Liver (tissue), 9 donors: ENCODE measurements around the gene DOCK10. TPM values are rescaled to one million over a fixed set of nuclear protein-coding genes. Genes with fewer than 3 reads are reported as not detected.

Experiments used
- DNase-seq: peaks from one replicate; pipeline ENCODE4 v3.0.0-alpha.2; 2017; ENCODE audit warnings: low spot score
- H3K27ac ChIP-seq, 2 donors: one replicate each; pipeline ENCODE4 v1.7.0; 2013; ENCODE audit warnings: inconsistent platforms in 2 of 2, low read length in 2 of 2, control low read depth in 1 of 2, low read depth in 1 of 2, mild to moderate bottlenecking in 1 of 2
- H3K27me3 ChIP-seq, 4 donors: one replicate each; pipeline versions ENCODE4 v1.6.1 to v1.7.0; 2013; ENCODE audit warnings: low read length in 3 of 4, inconsistent platforms in 1 of 4, mild to moderate bottlenecking in 1 of 4, moderate library complexity in 1 of 4; ENCODE audit not compliant: control insufficient read depth in 4 of 4, insufficient read depth in 4 of 4
- H3K36me3 ChIP-seq, 4 donors: one replicate each; pipeline versions ENCODE4 v1.6.1 to v1.7.0; 2013; ENCODE audit warnings: low read length in 3 of 4, mild to moderate bottlenecking in 3 of 4, low read depth in 1 of 4, moderate library complexity in 1 of 4; ENCODE audit not compliant: control insufficient read depth in 4 of 4, insufficient read depth in 3 of 4
- H3K4me1 ChIP-seq, 4 donors: one replicate each; pipeline versions ENCODE4 v1.6.1 to v1.7.0; 2013; ENCODE audit warnings: low read length in 3 of 4, mild to moderate bottlenecking in 3 of 4, moderate library complexity in 1 of 4; ENCODE audit not compliant: control insufficient read depth in 4 of 4, insufficient read depth in 4 of 4
- H3K4me3 ChIP-seq, 3 donors: one replicate each; pipeline versions ENCODE4 v1.6.1 to v1.7.0; 2013; ENCODE audit warnings: low read length in 3 of 3, control low read depth in 1 of 3, low read depth in 1 of 3, mild to moderate bottlenecking in 1 of 3
- H3K9ac ChIP-seq, 2 donors: one replicate each; pipeline ENCODE4 v1.7.0; 2013; ENCODE audit warnings: low read length in 2 of 2, mild to moderate bottlenecking in 2 of 2, moderate library complexity in 2 of 2, control low read depth in 1 of 2, low read depth in 1 of 2
- H3K9me3 ChIP-seq, 4 donors: one replicate each; pipeline versions ENCODE4 v1.6.1 to v1.7.0; 2013; ENCODE audit warnings: low read length in 3 of 4; ENCODE audit not compliant: control insufficient read depth in 4 of 4
- EGR1 ChIP-seq, 2 donors: IDR thresholded peaks; 2 replicates each; pipeline ENCODE4 v1.6.1; 2016 to 2018; ENCODE audit warnings: antibody characterized with exemption in 2 of 2, low read depth in 2 of 2
- FOXA1 ChIP-seq: IDR thresholded peaks from 2 replicates; pipeline ENCODE4 v1.6.1; 2016; ENCODE audit warnings: antibody characterized with exemption
- FOXA2 ChIP-seq: IDR thresholded peaks from 2 replicates; pipeline ENCODE4 v1.6.1; 2016; ENCODE audit warnings: antibody characterized with exemption
- GABPA ChIP-seq, 2 donors: IDR thresholded peaks in 1 of 2; conservative IDR thresholded peaks in 1 of 2; 2 replicates each; pipeline ENCODE4 v1.6.1; 2016; ENCODE audit warnings: antibody characterized with exemption in 2 of 2, mild to moderate bottlenecking in 1 of 2, moderate library complexity in 1 of 2
- HNF4A ChIP-seq, 2 donors: conservative IDR thresholded peaks; 2 replicates each; pipeline ENCODE4 v1.6.1; 2016; ENCODE audit warnings: antibody characterized with exemption in 2 of 2, mild to moderate bottlenecking in 2 of 2
- HNF4G ChIP-seq: IDR thresholded peaks from 2 replicates; pipeline ENCODE4 v1.6.1; 2016; ENCODE audit warnings: antibody characterized with exemption
- JUND ChIP-seq, 2 donors: IDR thresholded peaks; 2 replicates each; pipeline ENCODE4 v1.6.1; 2016; ENCODE audit warnings: antibody characterized with exemption in 2 of 2
- NR2F2 ChIP-seq: IDR thresholded peaks from 2 replicates; pipeline ENCODE4 v1.6.1; 2016; ENCODE audit warnings: antibody characterized with exemption
- RAD21 ChIP-seq, 2 donors: IDR thresholded peaks; 2 replicates each; pipeline ENCODE4 v1.6.1; 2016; ENCODE audit warnings: antibody characterized with exemption in 2 of 2, mild to moderate bottlenecking in 2 of 2
- RXRA ChIP-seq, 2 donors: IDR thresholded peaks; 2 replicates each; pipeline ENCODE4 v1.6.1; 2017 to 2018; ENCODE audit warnings: antibody characterized with exemption in 2 of 2, mild to moderate bottlenecking in 1 of 2
- SP1 ChIP-seq: IDR thresholded peaks from 2 replicates; pipeline ENCODE4 v1.6.1; 2018; ENCODE audit warnings: antibody characterized with exemption, mild to moderate bottlenecking
- TAF1 ChIP-seq: conservative IDR thresholded peaks from 2 replicates; pipeline ENCODE4 v1.6.1; 2016; ENCODE audit warnings: antibody characterized with exemption, mild to moderate bottlenecking
- YY1 ChIP-seq: IDR thresholded peaks from 2 replicates; pipeline ENCODE4 v1.6.1; 2016; ENCODE audit warnings: antibody characterized with exemption, mild to moderate bottlenecking
- WGBS: extraction: QIAGEN DNeasy Blood & Tissue Kit; methylation state at CpG from one replicate; pipeline ENCODE4 v1.1.7; 2013; 5-methylcytosine and 5-hydroxymethylcytosine counted together
- polyA plus RNA-seq, 2 donors: library from polyadenylated mRNA; stranded (reverse) in 1 of 2; unstranded in 1 of 2; fragments of 200-250 nt in 1 of 2; fragments of >200 nt in 1 of 2; fragmentation: Nextera tagmentation in 1 of 2; extraction: Ambion mirVana in 1 of 2; gene quantifications; one replicate each; pipeline versions ENCODE4 v1.2.1 to v1.2.3, GENCODE V29; 2013 to 2015
- total RNA-seq, 2 donors: library from RNA; depleted of rRNA; stranded (reverse); fragments of >200 nt; gene quantifications; one replicate each; pipeline ENCODE4 v1.2.3, GENCODE V29; 2014
- TF ChIP-seq, protein P1 (sequence below): IDR thresholded peaks from 2 replicates; pipeline ENCODE4 v1.6.1; 2016; ENCODE audit warnings: antibody characterized with exemption
- TF ChIP-seq, protein P2 (sequence below): IDR thresholded peaks from 2 replicates; pipeline ENCODE4 v1.6.1; 2016; ENCODE audit warnings: antibody characterized with exemption
- TF ChIP-seq, protein P3 (sequence below): IDR thresholded peaks from 2 replicates; pipeline ENCODE4 v1.6.1; 2016; ENCODE audit warnings: antibody characterized with exemption, mild to moderate bottlenecking
- TF ChIP-seq, protein P4 (sequence below): fragments of 150-350 bp; IDR thresholded peaks from 2 replicates; pipeline ENCODE4 v1.5.1; 2017; ENCODE audit warnings: improper control_type of control experiment, low read depth, low read length; ENCODE audit not compliant: missing input control
- TF ChIP-seq, protein P5 (sequence below): IDR thresholded peaks from 2 replicates; pipeline ENCODE4 v1.6.1; 2016; ENCODE audit warnings: antibody characterized with exemption
- donor health status: healthy.
- donor health status: healthy.
- donor health status: healthy.
- donor health status: healthy.
- donor health status: healthy.

DOCK10 gene
- total and polyA plus RNA-seq, 4 donors: 1.2 to 15.3 (median 6.8) TPM

DNA sequence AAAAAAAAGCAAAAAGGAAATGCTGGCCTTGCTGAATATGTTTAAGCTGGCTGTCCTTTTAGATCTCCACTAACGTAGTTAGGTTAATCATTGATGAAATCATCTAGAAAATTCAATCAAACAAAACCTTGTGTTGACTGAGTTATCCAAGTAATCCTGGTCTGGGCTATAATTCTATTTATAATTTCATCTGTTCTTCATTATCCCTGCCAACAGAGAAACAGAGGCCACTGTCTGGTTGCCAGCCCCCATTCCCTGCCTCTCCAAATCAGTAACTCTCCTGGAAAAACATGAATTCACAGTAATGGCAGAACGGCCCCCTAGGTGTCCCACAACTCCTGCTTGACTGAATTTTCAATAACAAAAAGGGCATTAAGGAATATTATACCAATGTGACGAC is 24.6 kb downstream of the DOCK10 start:
- TF ChIP-seq, protein P1, sequence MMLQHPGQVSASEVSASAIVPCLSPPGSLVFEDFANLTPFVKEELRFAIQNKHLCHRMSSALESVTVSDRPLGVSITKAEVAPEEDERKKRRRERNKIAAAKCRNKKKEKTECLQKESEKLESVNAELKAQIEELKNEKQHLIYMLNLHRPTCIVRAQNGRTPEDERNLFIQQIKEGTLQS: no peak
- TF ChIP-seq NR2F2: no peak
- TF ChIP-seq RXRA (IDR thresholded peaks at IDR 0.05): peak in 1 of 2 donors; percentile 5
- TF ChIP-seq, protein P2, sequence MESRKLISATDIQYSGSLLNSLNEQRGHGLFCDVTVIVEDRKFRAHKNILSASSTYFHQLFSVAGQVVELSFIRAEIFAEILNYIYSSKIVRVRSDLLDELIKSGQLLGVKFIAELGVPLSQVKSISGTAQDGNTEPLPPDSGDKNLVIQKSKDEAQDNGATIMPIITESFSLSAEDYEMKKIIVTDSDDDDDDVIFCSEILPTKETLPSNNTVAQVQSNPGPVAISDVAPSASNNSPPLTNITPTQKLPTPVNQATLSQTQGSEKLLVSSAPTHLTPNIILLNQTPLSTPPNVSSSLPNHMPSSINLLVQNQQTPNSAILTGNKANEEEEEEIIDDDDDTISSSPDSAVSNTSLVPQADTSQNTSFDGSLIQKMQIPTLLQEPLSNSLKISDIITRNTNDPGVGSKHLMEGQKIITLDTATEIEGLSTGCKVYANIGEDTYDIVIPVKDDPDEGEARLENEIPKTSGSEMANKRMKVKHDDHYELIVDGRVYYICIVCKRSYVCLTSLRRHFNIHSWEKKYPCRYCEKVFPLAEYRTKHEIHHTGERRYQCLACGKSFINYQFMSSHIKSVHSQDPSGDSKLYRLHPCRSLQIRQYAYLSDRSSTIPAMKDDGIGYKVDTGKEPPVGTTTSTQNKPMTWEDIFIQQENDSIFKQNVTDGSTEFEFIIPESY: no peak
- TF ChIP-seq, protein P3, sequence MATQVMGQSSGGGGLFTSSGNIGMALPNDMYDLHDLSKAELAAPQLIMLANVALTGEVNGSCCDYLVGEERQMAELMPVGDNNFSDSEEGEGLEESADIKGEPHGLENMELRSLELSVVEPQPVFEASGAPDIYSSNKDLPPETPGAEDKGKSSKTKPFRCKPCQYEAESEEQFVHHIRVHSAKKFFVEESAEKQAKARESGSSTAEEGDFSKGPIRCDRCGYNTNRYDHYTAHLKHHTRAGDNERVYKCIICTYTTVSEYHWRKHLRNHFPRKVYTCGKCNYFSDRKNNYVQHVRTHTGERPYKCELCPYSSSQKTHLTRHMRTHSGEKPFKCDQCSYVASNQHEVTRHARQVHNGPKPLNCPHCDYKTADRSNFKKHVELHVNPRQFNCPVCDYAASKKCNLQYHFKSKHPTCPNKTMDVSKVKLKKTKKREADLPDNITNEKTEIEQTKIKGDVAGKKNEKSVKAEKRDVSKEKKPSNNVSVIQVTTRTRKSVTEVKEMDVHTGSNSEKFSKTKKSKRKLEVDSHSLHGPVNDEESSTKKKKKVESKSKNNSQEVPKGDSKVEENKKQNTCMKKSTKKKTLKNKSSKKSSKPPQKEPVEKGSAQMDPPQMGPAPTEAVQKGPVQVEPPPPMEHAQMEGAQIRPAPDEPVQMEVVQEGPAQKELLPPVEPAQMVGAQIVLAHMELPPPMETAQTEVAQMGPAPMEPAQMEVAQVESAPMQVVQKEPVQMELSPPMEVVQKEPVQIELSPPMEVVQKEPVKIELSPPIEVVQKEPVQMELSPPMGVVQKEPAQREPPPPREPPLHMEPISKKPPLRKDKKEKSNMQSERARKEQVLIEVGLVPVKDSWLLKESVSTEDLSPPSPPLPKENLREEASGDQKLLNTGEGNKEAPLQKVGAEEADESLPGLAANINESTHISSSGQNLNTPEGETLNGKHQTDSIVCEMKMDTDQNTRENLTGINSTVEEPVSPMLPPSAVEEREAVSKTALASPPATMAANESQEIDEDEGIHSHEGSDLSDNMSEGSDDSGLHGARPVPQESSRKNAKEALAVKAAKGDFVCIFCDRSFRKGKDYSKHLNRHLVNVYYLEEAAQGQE: no peak
- TF ChIP-seq, protein P4, sequence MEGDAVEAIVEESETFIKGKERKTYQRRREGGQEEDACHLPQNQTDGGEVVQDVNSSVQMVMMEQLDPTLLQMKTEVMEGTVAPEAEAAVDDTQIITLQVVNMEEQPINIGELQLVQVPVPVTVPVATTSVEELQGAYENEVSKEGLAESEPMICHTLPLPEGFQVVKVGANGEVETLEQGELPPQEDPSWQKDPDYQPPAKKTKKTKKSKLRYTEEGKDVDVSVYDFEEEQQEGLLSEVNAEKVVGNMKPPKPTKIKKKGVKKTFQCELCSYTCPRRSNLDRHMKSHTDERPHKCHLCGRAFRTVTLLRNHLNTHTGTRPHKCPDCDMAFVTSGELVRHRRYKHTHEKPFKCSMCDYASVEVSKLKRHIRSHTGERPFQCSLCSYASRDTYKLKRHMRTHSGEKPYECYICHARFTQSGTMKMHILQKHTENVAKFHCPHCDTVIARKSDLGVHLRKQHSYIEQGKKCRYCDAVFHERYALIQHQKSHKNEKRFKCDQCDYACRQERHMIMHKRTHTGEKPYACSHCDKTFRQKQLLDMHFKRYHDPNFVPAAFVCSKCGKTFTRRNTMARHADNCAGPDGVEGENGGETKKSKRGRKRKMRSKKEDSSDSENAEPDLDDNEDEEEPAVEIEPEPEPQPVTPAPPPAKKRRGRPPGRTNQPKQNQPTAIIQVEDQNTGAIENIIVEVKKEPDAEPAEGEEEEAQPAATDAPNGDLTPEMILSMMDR: peak; percentile 19
- no peak for TF ChIP-seq HNF4G
- no peak for TF ChIP-seq HNF4A (conservative IDR thresholded peaks at IDR 0.05)
- no peak for TF ChIP-seq FOXA2
- TF ChIP-seq FOXA1: no peak
- no peak for TF ChIP-seq GABPA (IDR thresholded peaks at IDR 0.05 in 1 of 2, conservative IDR thresholded peaks at IDR 0.05 in 1 of 2)
- TF ChIP-seq EGR1 (IDR thresholded peaks at IDR 0.05; ENCODE audit: low read depth in 2 of 2): no peak
- peak in 1 of 2 donors; percentile 20 for TF ChIP-seq JUND (IDR thresholded peaks at IDR 0.05)
- peak; percentile 17 to 24 for TF ChIP-seq RAD21 (IDR thresholded peaks at IDR 0.05)
- no peak for TF ChIP-seq TAF1
- TF ChIP-seq, protein P5, sequence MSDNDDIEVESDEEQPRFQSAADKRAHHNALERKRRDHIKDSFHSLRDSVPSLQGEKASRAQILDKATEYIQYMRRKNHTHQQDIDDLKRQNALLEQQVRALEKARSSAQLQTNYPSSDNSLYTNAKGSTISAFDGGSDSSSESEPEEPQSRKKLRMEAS: no peak
- TF ChIP-seq YY1: peak; percentile 43
- no peak for TF ChIP-seq SP1
- H3K4me3 ChIP-seq: no peak overlapping the region
- H3K27ac ChIP-seq: peak overlapping the region in 1 of 2 donors; percentile 56
- peaks cover 5 to 34% (median 31%) of the 10 kb centered on the region in 4 donors for H3K4me1 ChIP-seq
- no peaks in the 10 kb centered on the region for H3K9me3 ChIP-seq
- no peaks in the 10 kb centered on the region for H3K36me3 ChIP-seq
- peak overlapping the region in 1 of 2 donors; percentile 20 for H3K9ac ChIP-seq
- 43% methylated on average over 3 of the region's 3 CpGs for WGBS
- H3K27me3 ChIP-seq: no peaks in the 10 kb centered on the region
- DNase-seq: no peak
